Nephron (organoid): ENCODE measurements around the gene FAM193B.
A peak's percentile ranks its signal among the peaks of the same experiment; 100 is the strongest.
"Not testable (repeated sequence)": the region's sequence is repeated elsewhere in the genome, so short reads cannot be mapped to it uniquely, and the experiment has no call there.

Experiments used
- H3K27ac Mint-ChIP-seq, 3 experiments: 2 replicates each; pipeline ENCODE4 v1.8.0; 2020; ENCODE audit warnings: mixed read lengths in 3 of 3, mild to moderate bottlenecking in 2 of 3, moderate library complexity in 1 of 3
- H3K27me3 Mint-ChIP-seq: 2 replicates; pipeline ENCODE4 v1.8.0; 2021; ENCODE audit warnings: low read depth, mild to moderate bottlenecking, moderate library complexity, mixed read lengths
- H3K36me3 Mint-ChIP-seq: 2 replicates; pipeline ENCODE4 v1.8.0; 2020; ENCODE audit warnings: low read depth, mixed read lengths
- H3K4me1 Mint-ChIP-seq: 2 replicates; pipeline ENCODE4 v1.8.0; 2020; ENCODE audit warnings: mixed read lengths
- H3K4me3 Mint-ChIP-seq, 3 experiments: 2 replicates each; pipeline ENCODE4 v1.8.0; 2020; ENCODE audit warnings: mild to moderate bottlenecking in 3 of 3, mixed read lengths in 3 of 3, moderate library complexity in 2 of 3
- H3K9me3 Mint-ChIP-seq: 2 replicates; pipeline ENCODE4 v1.8.0; 2020; ENCODE audit warnings: mixed read lengths
- CTCF ChIP-seq, 3 experiments: fragments of 200-600 bp; sonication (generic); IDR thresholded peaks; one replicate each; pipeline ENCODE4 v1.5.0; 2021; ENCODE audit warnings: antibody characterized with exemption in 3 of 3; ENCODE audit not compliant: unreplicated experiment in 3 of 3

Gene FAM193B

GRCh38 chr5:177487144-177487543 is 67.2 kb downstream of the FAM193B start:
- Mint-ChIP-seq H3K9me3 (no peaks in the 10 kb centered on the region), H3K36me3 (peaks cover 57% of the 10 kb centered on the region), H3K4me3 (no peak overlapping the region), H3K27me3 (no peaks in the 10 kb centered on the region), H3K4me1 (peaks cover 32% of the 10 kb centered on the region), H3K27ac (peak overlapping the region in 2 of 3 experiments; percentile 35 to 44)
- TF ChIP-seq CTCF (IDR thresholded peaks at IDR 0.05; ENCODE audit: unreplicated experiment in 3 of 3), result no peak

DNA sequence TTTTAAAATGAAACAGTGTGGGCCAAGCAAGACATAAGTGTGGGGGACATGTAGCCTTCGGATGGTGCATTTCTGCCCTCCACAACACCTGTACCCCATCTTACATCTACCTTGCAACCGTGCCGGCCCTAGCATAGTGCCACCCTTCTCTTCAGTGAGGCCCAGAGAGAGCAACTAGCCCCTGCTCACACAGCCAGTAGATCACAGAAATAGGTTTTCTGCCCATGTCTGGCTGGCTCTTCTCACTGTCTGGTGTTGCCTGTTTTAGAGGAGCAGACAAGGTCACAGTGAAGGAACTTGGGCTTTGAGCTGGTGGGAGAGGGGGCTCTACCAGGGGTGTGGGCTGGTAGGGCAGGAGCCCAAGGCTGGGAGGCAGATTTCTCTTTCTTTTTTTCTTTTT is 68.1 kb downstream of the FAM193B start:
- H3K27me3 Mint-ChIP-seq, result no peaks in the 10 kb centered on the region

DNA sequence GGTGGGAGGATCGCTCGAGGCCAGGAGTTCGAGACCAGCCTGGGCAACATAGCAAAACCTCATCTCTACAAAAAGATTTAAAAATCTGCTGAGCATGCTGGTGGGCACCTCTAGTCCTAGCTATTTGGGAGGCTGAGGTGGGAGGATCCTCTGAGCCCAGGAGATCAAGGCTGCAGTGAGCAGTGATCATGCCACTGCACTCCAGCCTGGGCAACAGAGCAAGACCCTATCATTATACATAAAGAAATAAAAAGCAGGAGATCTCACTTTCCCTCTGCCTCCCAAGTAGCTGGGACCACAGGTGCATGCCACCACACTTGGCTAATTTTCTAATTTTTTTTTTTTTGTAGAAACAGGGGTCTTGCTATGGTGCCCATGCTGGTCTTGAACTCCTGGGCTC is 68.6 kb downstream of the FAM193B start:
- not testable (repeated sequence) for H3K9me3 Mint-ChIP-seq, H3K27me3 Mint-ChIP-seq, H3K4me3 Mint-ChIP-seq
- Mint-ChIP-seq H3K27ac (peak overlapping the region in 1 of 3 experiments; percentile 82), H3K36me3 (peaks cover 57% of the 10 kb centered on the region), H3K4me1 (peaks cover 32% of the 10 kb centered on the region)

More for the DNA sequence above, 68.1 kb downstream of the FAM193B start:
- no peak overlapping the region for H3K4me3 Mint-ChIP-seq
- H3K27ac Mint-ChIP-seq, result peak overlapping the region in 1 of 3 experiments; percentile 59
- no peaks in the 10 kb centered on the region for H3K9me3 Mint-ChIP-seq
- TF ChIP-seq CTCF (IDR thresholded peaks at IDR 0.05; ENCODE audit: unreplicated experiment in 3 of 3), result no peak
- peaks cover 57% of the 10 kb centered on the region for H3K36me3 Mint-ChIP-seq
- peaks cover 32% of the 10 kb centered on the region for H3K4me1 Mint-ChIP-seq

- Mint-ChIP-seq H3K36me3 (peaks cover 56% of the 10 kb centered on the region), H3K27ac (peak overlapping the region; percentile 41 to 90 (median 82)), H3K4me3 (peak overlapping the region in 2 of 3 experiments; percentile 6 to 8), H3K9me3 (no peaks in the 10 kb centered on the region), H3K27me3 (no peaks in the 10 kb centered on the region), H3K4me1 (peaks cover 31% of the 10 kb centered on the region)
- TF ChIP-seq CTCF (IDR thresholded peaks at IDR 0.05; ENCODE audit: unreplicated experiment in 3 of 3), result no peak
Observed at GRCh38 chr5:177484902-177485549, 69.3 kb downstream of the FAM193B start.

DNA sequence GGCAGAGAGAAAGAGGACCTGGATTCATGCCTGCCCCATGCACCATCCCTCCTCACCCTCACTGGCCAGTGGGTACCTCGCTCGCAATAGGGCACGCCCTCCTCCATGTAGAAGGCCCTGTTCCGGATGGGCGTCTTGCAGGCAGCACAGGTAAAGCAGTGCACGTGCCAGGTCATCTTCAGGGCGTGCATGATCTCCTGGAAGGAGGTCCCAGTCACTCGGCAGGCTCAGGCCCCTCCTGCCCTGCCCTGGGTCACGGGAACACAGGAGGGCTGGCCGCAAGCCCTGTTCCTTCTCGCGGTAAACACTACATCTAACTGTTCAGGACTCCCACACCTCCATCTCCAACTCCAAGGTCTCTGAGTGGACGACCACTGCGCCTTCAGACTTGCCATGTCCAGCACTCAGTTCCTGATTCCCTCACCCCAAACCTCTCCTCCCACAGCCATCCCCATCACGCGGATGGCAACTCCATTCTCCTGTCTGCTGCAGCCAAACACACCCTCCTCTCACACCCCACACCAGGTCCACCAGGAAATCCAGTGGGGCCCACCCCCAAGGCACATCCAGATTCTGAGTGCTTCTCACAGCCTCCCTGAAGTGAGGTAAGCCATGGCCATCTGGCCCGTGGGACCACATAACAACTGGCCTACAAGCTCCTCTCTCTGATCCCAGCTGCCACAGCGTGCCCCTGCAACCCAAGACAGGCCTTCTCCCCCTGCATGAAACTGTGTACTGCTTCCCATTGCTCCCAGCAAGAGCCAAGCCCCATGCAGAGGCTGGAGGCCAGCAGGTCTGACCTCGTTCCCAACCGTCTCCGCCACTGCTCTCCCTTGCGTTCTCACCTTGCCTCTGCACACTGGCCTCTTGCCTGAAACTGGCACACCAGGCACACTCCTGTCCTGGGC is 70.1 kb downstream of the FAM193B start:
- TF ChIP-seq CTCF (IDR thresholded peaks at IDR 0.05; ENCODE audit: unreplicated experiment in 3 of 3), result no peak
- peak overlapping the region; percentile 41 to 90 (median 82) for H3K27ac Mint-ChIP-seq
- peak overlapping the region in 2 of 3 experiments; percentile 6 to 8 for H3K4me3 Mint-ChIP-seq
- H3K4me1 Mint-ChIP-seq, result peaks cover 35% of the 10 kb centered on the region
- H3K36me3 Mint-ChIP-seq, result peaks cover 57% of the 10 kb centered on the region
- H3K9me3 Mint-ChIP-seq, result no peaks in the 10 kb centered on the region
- no peaks in the 10 kb centered on the region for H3K27me3 Mint-ChIP-seq

- Mint-ChIP-seq H3K4me1 (peaks cover 44% of the 10 kb centered on the region), H3K4me3 (no peak overlapping the region), H3K27ac (peak overlapping the region in 2 of 3 experiments; percentile 51 to 55), H3K9me3 (no peaks in the 10 kb centered on the region), H3K27me3 (no peaks in the 10 kb centered on the region), H3K36me3 (peaks cover 50% of the 10 kb centered on the region)
- TF ChIP-seq CTCF (IDR thresholded peaks at IDR 0.05; ENCODE audit: unreplicated experiment in 3 of 3), result no peak
Observed at GRCh38 chr5:177483042-177483441, 71.3 kb downstream of the FAM193B start.
